ENCODE results near the gene PIAS1.
"Not testable (repeated sequence)": the region's sequence is repeated elsewhere in the genome, so short reads cannot be mapped to it uniquely, and the experiment has no call there.

PIAS1 gene

DNA sequence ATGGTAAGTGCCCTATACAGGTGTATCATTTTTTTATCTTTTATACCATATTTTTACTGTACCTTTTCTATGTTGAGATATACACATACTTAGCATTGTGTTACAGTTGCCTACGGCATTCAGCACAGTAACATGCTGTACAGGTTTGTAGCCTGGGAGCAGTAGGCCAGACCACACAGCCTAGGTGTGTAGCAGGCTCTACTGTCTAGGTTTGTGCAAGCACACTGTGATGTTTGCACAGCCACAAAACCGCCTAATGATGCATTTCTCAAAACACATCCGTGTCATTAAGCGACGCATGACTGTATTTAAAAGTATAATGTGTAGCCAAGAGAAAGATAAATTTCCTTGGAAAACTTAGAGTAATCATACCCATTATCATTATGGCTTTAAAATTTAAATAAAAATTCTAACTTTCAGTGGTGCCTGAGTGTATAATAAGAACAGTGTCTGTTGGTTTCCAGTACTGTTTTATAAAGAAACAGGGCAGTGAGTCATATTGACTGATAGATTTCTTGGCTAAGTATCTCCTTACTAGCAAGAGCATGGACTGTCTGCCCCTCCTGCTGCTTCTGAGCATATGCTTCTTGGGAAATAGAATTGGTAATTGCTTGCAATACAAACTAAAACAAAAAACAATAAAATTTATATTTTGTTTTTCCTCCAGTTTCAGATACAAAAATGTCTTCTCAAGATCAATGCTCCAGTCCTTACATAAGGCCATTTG lies 132.7 kb downstream of the PIAS1 start:
- DNase-seq, result no peak

DNA sequence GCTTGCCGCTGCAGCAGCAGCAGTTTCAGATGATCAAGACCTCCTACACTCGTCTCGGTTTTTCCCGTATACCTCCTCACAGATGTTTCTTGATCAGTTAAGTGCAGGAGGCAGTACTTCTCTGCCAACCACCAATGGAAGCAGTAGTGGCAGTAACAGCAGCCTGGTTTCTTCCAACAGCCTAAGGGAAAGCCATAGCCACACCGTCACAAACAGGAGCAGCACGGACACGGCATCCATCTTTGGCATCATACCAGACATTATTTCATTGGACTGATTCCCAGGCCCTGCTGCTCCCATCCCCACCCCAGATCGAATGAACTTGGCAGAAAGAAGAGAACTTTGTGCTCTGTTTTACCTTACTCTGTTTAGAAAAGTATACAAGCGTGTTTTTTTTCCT lies 133.4 kb downstream of the PIAS1 start:
- DNase-seq, result no peak

DNA sequence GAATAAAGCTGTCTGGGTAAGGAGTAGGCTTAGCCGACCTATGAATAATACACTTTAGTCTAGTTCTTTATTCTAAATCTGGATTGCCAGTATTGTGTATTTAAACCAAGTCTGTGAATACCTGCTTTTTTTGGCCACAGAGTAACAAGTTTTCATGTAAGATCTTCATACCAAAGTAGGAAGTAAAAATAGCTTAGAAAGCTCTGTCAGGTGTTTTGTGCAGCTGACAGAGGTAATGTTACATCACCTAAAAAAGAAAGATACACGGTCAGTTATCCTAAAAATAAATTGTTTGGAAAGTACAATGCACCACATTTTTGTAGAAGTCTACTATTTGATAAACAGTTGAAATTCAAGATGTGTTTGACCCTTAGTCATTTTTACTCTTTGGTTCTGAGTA lies 134.5 kb downstream of the PIAS1 start:
- DNase-seq, result no peak

DNA sequence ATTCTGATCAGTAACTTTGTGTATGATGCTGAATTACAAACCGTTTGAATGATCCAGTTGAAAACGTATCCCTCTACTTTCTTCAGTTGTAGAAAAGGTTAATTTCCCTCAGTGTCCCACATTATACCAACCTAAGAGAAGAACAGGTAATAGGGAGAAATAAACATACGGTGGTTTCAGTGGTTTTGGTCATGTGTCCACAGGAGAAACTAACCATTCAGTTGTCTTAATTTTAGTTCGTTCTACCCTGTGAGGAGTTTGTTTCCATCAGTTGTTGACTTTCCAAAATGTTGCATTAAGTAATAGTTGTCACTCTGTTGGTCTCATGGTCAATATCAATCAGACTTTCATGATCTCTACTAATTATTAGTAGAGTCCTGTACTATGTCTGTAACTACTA lies 135.9 kb downstream of the PIAS1 start:
- no peak for DNase-seq

DNA sequence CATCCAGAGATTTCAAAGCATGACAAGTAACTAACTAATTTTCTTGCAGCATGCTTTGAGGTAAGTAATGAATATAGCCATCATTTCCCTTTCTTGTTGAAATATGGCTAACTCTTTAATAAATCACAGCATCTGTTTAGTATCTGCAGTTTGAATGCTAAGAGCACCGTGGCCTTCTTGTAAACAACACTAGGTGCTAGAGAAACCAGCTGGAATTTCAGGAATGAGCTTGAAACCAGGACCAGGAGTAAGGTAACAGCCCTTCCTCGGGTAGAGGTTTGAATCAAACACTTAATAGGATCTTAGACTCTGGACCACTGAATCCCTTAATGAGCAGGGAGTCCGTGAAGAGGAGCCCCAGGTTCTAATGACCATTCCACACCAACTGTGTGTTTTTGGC lies 137.4 kb downstream of the PIAS1 start:
- DNase-seq, result no peak

DNA sequence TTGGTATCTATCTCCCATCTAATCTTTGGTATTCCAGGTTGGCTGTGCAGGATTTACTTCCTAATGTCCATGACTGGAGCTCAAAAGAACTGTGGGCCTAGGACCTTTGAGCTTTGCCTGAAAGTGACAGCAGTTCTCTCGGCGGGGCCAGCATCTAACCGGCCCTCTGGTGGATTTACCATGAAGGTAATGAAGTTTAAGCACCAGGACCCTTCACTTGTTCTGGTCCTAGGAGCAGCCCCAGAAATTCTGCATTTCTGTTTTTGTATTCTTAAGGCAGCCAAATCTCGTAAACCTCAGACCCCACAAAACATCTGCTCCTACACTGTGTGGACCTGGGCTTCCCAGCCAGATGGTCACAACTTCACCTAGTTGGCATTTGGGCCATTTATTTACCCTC lies 138.0 kb downstream of the PIAS1 start:
- DNase-seq, result no peak

DNA sequence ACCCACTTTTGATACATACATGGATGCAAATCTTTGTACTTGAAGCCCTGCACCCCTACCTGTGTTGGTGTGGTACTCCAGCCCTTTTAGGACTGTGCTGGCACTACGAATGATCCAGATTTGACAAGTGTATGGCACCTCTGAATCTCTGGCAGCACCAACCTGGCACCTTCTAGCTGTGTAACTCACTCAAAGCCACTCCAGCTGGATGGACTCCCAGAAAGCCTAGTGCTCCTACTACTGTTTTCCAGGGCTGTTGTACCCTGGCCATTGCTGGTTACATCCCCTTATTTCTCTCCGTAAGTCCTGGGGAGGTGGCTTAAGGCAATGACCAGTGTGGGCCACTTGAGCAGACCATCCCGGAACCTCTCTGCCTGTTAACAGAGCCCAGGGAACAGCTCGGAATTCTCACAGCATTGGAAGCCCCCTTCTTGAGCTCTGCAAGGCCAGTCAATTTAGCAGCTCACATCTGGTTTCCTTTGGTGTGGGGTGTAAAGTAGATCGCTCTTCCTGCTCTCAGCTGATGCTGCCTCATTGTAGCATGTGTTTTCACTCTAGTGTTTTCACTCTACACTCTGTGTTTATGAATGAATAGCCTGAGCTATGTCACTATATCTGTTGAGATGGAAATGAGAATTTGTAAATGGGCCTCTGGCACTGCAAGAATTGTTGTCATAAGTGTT lies 138.8 kb downstream of the PIAS1 start:
- DNase-seq, result no peak

DNA sequence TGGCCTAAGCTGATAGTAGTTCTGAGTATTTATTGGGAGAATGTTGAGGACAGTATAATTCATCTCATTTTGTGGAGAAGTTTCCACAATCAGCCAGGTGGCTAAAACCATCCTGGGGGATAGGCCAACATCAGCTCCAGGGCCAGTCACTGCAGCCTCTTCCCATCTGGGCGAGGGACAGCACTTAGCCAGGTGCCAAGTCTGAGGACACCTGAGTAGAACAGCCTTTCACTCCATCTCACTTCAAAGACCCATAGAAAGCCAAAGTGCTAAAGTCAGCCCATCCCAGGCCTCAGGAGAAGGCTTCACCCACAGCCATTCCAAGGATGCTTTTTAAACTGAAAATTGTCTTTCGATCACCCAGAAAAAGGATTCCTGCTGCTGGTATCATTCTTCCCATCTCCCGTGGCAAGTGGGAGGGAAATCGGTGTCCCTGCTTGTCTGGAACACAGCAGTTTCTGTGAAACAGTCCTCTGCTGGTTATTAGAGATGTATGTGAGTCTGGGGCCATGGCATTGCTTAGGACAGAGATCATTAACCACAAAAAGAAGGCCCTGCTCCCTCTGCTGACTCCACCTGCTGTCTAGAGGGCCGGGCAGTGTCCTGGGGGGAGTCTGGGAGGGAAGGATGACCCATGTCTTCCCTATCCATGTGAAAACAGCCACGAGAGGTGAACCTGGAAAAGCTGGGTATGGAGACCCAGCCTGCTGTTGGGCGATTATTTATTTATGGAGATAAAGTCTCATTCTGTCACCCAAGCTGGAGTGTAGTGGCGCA lies 141.4 kb downstream of the PIAS1 start:
- DNase-seq, result no peak

DNA sequence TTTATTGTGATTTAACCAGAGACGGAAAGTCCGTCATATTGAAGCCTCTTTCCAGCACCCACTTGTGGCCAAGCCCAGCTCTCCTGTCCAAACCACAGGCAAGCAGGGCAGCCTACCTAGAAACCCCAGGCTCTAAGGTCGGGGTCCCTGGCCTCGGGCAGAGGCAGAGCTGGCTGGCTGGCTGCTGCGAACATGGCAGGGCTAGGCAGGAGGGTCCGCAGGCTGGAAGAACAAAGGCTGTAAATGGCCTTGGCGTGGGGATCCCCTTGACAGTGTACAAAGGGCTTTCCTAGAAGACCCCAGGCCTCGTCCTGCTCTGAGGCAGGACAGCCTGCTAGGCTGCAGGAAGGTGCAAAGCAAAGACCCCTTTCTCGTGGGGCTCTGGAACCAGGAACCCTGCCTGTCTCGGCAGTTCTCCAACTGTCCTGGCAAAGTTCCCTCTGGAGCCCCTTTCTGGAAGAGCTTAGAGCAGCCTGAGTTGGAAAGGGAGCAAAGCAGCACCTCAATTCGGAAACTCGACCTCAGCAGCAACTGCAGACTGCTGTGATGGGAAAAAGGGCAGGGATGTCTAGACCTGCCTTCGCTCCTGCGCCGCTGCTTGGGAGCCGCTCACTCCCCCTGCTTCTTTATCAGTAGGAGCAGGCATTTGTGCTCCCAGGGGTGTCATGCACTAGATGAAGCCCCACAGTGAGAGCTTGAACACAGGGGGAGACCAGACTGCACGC lies 142.5 kb downstream of the PIAS1 start:
- no peak for DNase-seq

DNA sequence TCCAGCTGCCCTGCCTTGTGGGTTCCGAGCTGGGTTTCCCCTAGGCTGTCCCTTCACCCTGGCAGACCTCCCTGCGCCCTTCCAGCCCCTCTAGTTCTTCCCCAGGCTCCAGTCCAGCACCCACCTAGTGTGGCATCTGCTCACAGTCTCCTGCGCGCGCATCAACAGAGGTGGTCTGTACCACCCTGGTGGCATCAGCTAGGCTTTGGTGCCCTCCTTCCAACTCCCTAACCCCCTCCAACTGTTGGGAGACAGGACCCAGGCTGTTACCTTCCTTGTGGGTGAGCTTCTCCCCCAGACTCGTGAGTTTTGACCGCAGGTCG lies 143.0 kb downstream of the PIAS1 start:
- DNase-seq, result no peak

DNA sequence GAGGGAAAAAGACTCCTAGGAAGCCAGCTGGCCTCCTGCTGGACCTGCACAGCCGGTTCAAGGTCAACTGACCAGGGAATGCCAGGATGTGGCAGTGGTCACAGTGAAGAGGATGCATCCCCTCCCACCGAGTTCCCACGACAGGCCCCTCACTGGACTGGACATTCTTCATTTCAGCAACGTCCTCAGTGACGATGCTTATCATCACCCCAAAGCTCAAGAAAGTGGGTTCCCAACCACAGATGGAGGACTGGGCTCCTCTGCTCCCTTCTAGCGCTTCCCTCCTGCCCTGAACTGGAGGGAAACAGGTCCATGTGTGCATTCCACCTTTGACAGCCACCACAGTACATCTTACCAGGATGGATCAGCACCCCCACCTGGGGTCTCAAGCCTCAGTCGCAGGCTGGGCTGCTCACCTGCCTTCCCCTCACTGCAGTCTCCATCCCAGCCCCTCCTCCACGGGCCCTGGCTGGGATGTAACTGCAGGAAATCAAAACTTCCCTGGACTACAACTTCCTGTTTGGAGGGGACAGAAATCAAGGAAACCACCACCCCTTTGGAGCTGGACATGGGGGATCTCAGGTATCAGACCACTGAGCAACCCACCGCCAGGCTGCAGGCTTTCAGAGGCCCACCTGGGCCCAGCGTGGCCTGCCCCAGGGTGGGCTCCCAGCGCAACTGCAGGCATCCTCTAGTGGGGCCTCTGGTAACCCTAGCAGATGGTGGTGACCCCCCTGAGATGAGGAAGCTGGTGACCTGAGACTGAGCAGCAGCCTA lies 143.7 kb downstream of the PIAS1 start:
- no peak for DNase-seq

DNA sequence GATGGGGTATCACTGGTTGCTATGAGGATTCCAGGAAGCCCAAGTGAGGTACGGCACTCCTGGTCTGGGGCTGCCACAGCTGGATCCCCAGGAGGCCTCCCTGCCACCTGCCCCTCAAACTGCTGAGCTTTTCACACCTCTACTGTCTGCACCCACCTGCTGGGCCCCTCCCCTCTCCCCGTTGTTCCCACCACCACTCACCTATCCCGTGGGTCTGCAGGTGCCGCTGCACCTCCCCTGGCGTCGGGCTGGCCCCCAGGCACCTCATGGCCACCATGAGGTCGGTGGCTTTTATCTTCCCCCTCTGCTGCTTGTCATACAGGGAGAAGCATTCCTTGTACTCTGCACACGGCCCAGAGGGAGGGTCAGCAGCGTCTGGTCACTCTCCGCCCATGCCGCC lies 145.2 kb downstream of the PIAS1 start:
- no peak for DNase-seq

DNA sequence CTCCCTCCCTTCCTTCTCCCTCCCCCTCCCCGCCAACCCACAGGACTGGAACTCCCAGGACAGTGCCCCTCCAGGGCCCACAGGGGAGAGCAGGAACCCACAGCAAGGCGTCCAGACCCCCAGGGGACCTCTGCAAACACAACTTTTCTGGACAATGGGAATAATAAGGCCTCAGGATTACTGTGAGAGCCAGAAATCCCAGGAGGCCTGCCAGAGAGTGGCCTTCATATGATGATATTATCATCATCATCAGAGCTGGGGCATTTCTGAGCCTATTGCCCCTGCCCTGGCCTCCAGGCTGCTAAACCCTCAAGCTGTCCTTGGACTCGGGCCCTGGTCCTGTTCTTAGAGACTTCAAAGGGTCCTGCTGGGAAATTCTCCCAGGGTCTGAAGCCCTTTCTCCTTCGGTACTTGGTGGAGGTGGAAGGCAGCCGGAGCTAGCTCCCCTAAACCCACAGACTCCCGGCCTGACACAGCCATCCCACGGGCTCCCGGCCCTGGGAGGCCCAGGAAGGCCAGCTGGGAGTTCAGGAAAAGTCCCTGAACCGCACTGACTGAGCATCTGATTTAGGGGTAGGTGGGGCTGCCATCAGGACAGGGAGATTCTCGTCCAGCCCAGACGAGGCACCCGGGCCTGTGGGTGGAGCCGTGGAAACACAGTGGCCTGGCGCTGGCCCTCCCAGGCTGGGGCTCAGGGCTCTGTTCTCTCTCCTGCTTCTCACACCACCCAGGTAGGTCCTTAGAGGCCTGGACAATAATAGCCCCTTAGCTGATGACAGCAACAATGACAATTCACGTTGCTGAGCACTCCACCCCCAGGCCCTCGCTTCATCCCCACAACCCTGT lies 146.1 kb downstream of the PIAS1 start:
- no peak for DNase-seq

DNA sequence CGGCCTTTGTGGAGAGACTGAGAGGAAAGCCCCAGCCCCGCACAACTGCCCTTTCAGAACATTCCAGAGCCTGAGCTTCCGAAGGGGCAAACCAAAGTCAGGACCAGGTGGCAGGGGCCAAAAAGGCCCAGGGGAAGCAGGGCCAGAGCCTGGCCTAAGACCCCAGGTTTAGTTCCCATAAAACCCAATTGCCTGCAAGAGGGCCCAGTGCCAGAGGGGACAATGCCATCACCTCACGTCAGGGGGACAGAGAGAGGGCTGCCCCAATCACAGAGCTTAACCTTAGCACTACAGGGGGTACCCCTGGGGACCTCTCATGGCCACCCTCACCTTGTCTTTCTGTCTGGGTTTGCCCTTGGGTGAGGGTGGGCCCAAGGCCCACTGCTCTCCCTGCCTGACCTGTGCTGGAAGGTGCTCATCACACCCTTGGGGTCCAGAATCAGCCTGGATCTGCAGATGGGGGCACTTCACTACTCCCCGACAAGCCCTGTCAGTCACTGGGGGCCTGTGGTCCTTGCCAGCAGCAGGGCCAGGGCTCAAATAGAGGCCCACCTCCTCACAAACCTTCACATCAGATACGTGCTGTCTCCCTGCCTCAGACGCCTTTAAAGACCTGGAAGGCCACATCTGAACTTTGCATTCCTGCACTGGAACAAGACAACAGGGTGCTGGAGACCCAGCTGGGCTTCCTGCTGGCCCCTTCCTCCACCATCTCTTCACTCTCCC lies 147.2 kb downstream of the PIAS1 start:
- no peak for DNase-seq

DNA sequence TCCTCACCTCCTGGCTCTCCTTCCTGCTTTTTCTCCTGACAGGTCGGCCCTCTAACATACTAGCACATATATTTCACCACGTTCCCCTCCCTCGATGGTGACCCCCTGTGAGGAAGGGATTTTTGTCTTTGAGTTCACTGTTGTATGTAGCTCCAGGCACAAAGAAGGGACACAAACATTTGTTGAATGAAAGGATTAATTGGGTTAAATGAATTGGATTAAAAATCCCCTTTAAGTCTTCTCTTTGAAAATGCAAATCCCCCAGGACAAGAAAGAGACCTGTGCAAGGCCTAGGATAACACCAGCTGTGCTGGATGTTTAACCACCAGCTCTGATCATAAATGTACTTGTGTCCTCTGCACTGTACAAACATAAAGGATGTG lies 147.8 kb downstream of the PIAS1 start:
- no peak for DNase-seq

DNA sequence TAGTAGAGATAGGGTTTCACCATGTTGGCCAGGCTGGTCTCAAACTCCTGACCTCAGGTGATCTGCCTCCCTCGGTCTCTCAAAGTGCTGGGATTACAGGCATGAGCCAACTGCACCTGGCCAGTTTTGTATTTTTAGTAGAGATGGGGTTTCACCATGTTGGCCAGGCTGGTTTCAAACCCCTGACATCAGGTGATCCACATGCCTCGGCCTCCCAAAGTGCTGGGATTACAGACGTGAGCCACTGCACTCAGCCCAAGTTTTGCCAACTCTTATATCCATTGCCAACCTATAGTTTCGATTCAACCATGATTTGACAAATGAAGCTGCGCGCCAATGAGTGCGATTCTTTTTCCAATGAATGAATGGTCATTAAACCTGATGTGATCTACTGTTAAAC lies 148.9 kb downstream of the PIAS1 start:
- DNase-seq, result not testable (repeated sequence)

DNA sequence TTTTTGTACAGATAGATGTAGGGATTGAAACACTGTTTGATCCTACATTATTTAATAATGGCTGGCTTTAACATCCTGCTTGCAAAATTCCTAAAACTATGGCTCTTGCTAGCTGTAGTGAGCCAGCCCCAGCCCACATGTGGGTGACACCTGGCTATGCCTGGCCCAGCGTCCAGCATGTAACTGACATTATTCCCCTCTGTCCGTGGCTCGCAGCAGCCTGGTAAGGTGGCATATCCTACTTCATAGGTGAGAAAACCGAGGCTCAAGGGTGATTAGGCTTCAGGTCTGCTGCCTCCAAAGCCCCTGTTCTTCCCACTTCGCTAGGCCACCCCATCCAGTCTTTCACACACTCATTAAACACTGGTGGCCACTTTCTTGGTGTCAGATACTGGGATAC lies 149.4 kb downstream of the PIAS1 start:
- no peak for DNase-seq

DNA sequence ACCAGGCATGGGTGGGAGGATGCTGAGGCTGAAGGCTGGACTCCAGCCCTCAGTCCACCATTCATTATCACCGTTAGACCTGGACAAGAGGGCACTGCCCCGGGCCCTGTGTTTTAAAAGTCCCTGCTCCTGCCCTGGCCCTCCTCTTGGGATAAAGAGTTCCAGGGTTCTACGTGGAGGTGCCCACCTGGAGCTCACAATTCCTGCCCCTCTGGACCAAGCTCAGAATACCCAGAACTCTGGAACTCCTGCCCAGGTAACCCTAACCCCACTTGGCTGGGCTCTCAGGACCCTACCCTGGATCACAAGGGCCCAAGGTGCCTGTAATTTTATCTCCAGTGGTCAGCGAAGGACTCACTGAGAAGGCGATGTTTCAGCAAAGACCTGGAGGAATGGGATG lies 149.8 kb downstream of the PIAS1 start:
- DNase-seq, result no peak

DNA sequence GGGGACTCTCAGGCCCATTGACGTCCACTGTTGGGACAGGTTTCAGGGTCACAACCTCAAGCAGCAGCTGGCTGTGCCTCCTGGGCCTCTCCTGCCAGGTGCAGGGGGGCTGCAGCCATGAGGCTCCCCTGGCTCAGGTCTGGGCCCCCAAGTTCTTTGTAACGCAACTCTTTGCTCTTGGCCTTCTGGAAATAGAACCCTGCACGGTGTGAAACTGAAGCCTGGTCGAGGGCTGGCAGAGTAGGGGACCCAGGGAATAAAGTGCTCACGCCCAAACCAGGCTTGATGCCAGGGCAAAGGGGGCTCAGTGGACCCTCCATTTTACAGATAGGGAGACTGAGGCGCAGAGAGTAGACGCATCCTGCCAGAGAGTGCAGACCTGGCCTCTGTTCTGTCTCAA lies 150.2 kb downstream of the PIAS1 start:
- DNase-seq, result no peak

DNA sequence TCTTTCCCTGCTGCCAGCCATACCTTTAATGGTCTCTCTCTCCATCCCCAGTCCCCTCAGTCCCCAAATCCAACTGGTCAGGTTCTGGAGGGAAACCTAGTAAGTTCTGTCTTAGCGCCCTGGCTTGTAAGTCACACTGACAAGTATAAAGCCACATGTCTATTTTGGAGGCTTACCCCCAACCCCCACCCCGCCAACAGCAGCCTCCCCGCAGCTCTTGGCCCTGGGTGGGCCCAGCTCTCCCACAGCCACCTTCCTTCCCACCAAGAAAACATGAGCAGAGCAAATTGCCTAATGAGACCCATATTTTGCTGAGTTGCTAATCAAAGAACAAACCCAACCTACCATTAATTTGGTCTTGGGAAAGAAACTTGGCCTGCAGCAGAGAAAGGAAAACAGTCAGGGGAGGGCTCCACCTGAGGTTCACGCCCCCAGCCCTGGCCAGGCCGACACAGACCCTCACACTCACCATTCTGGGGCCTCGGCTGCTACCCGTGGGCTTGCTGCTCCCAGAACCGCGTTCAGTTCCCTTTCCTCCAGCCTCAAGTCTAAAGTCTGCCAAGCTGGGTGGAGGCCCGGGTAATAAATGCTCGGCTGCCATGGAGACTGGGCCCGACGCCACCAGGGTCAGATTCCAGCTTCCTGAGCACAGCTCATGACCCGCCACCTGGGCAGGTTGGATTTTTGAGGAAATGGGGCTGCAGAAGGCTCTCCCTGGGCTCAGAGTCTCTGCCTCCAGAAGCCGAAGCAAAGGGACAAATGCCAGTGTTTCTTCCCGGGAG lies 150.9 kb downstream of the PIAS1 start, which contains the start of gene CALML4:
CALML4 (minus strand) TSS at position 557 of the 782 bp plus-strand sequence; CDS start at position 472, 85 bp downstream.
- DNase-seq, result no peak
